Adrenal gland (tissue), 12 donors: ENCODE measurements around the gene SHISA6. TPM values are rescaled to one million over a fixed set of nuclear protein-coding genes. Genes with fewer than 3 reads are reported as not detected.
"Not testable (repeated sequence)": the region's sequence is repeated elsewhere in the genome, so short reads cannot be mapped to it uniquely, and the experiment has no call there.

ENCODE experiments used
- DNase-seq, 7 donors: peaks; one replicate each; pipeline ENCODE4 v3.0.0-alpha.2; 2019 to 2020
- H3K27ac ChIP-seq, 5 donors: fragments of 200-600 bp; sonication (generic) in 4 of 5; 1 replicate in 3 of 5; 2 replicates in 2 of 5; pipeline versions ENCODE4 v1.5.1 to v1.8.0; 2016 to 2020; ENCODE audit warnings: mild to moderate bottlenecking in 1 of 5
- H3K27me3 ChIP-seq: fragments of 200-600 bp; 2 replicates; pipeline ENCODE4 v1.8.0; 2021
- H3K36me3 ChIP-seq, 2 donors: fragments of 200-600 bp; replicated peaks in 1 of 2; 1 replicate in 1 of 2; 2 replicates in 1 of 2; pipeline versions ENCODE4 v1.5.1 to v1.8.0; 2018 to 2022
- H3K4me1 ChIP-seq, 2 donors: fragments of 200-600 bp; replicated peaks in 1 of 2; 1 replicate in 1 of 2; 2 replicates in 1 of 2; pipeline versions ENCODE4 v1.5.1 to v1.8.0; 2018 to 2021
- H3K4me3 ChIP-seq, 4 donors: fragments of 200-600 bp; sonication (generic) in 3 of 4; one replicate each; pipeline ENCODE4 v1.5.1; 2016 to 2018
- H3K9me3 ChIP-seq, 3 donors: fragments of 200-600 bp; sonication (generic) in 1 of 3; replicated peaks in 1 of 3; 1 replicate in 2 of 3; 2 replicates in 1 of 3; pipeline versions ENCODE4 v1.5.1 to v1.8.0; 2016 to 2021
- CTCF ChIP-seq, 6 experiments: fragments of 450-650 bp in 4 of 6; fragments of 200-600 bp in 2 of 6; sonication (generic) in 1 of 6; IDR thresholded peaks; 1 replicate in 5 of 6; 2 replicates in 1 of 6; pipeline versions ENCODE4 v1.5.1 to v1.8.0; 2016 to 2021; ENCODE audit warnings: antibody characterized with exemption in 6 of 6, mild to moderate bottlenecking in 2 of 6, moderate library complexity in 1 of 6
- POLR2A ChIP-seq, 2 donors: fragments of 450-650 bp; IDR thresholded peaks; one replicate each; pipeline ENCODE4 v1.6.1; 2017; ENCODE audit warnings: antibody characterized with exemption in 2 of 2, mild to moderate bottlenecking in 2 of 2, moderate library complexity in 1 of 2
- WGBS, 4 donors: extraction: QIAGEN DNeasy Blood & Tissue Kit in 2 of 4; methylation state at CpG; one replicate each; pipeline versions ENCODE4 v1.1.5 to v1.1.7; 2013 to 2017; 5-methylcytosine and 5-hydroxymethylcytosine counted together
- intact Hi-C, 2 donors: fragments of 100-400 bp; cut with DNase I; formaldehyde crosslinking; loops; one replicate each; pipeline versions ENCODE4 v1.14.1 to v1.15.0; 2022 to 2023
- polyA plus RNA-seq, 3 donors: library from polyadenylated mRNA; stranded (reverse); fragments of 200-250 nt in 2 of 3; fragments of 350-450 nt in 1 of 3; fragmentation: Illumina TruSeq in 1 of 3; extraction: RNeasy Lipid Tissue Mini Kit (QIAGEN cat#74804) in 1 of 3; gene quantifications; one replicate each; pipeline ENCODE4 v1.2.3, GENCODE V29; 2013 to 2014
- total RNA-seq, 9 donors: library from RNA; depleted of rRNA in 4 of 9; stranded (reverse); fragments of >200 nt in 4 of 9; fragments of 120-200 nt in 1 of 9; fragmentation: NEBNext Ultra II Directional in 1 of 9; extraction: Animal tissue kit (Norgen Biotek cat#: 25700) in 1 of 9; gene quantifications; one replicate each; pipeline versions ENCODE4 v1.1.0 to v1.2.4, GENCODE V29; 2013 to 2023
- donor health status: healthy with polysubstance abuse.
- donor health status: Bipolar disorder and iron deficiency.
- donor health status: DM: yes; HTN: yes; CAD: no.
- donor health status: DM: no; HTN: no; CAD: no.
- donor health status: DM: no; HTN: no; CAD: no.
- donor health status: DM: yes; HTN: yes; CAD: no.

Gene SHISA6
- total and polyA plus RNA-seq, 12 donors, result 0.09 to 2.0 (median 0.57) TPM

GRCh38 chr17:11298401-11298800 is 57.4 kb downstream of the SHISA6 start:
- Histone ChIP-seq H3K4me3 (no peak overlapping the region), H3K9me3 (no peaks in the 10 kb centered on the region), H3K27ac (no peak overlapping the region), H3K36me3 (no peaks in the 10 kb centered on the region), H3K27me3 (no peaks in the 10 kb centered on the region), H3K4me1 (no peaks in the 10 kb centered on the region)
- intact Hi-C loops, result no loop called here
- WGBS, 4 donors, result 74 to 84% (median 76%) methylated on average over 1 of the region's 1 CpG
- DNase-seq, result no peak
- no peak for TF ChIP-seq POLR2A (IDR thresholded peaks at IDR 0.05)
- TF ChIP-seq CTCF (IDR thresholded peaks at IDR 0.05), result no peak

- WGBS, 4 donors, result 73 to 81% (median 76%) methylated on average over 7 of the region's 7 CpGs
- no peaks in the 10 kb centered on the region for H3K4me1 ChIP-seq
- no peaks in the 10 kb centered on the region for H3K27me3 ChIP-seq
- no peaks in the 10 kb centered on the region for H3K36me3 ChIP-seq
- intact Hi-C loops, result no loop called here
- no peak for TF ChIP-seq CTCF (IDR thresholded peaks at IDR 0.05)
- no peak for TF ChIP-seq POLR2A (IDR thresholded peaks at IDR 0.05)
- no peak overlapping the region for H3K4me3 ChIP-seq
- H3K9me3 ChIP-seq, result no peaks in the 10 kb centered on the region
- no peak overlapping the region for H3K27ac ChIP-seq
- no peak for DNase-seq
Observed at GRCh38 chr17:11300201-11300600, 59.2 kb downstream of the SHISA6 start.

GRCh38 chr17:11300738-11301137 is 59.7 kb downstream of the SHISA6 start:
- intact Hi-C loops, result no loop called here
- H3K4me1 ChIP-seq, result no peaks in the 10 kb centered on the region
- no peak for DNase-seq

GRCh38 chr17:11301874-11302273 is 60.9 kb downstream of the SHISA6 start:
- H3K4me3 ChIP-seq, H3K4me1 ChIP-seq, intact Hi-C loops, H3K27ac ChIP-seq, DNase-seq, H3K36me3 ChIP-seq, H3K27me3 ChIP-seq, H3K9me3 ChIP-seq: not testable (repeated sequence)
- WGBS, 4 donors, result 88 to 92% (median 91%) methylated on average over 5 of the region's 5 CpGs

More at GRCh38 chr17:11300738-11301137, 59.7 kb downstream of the SHISA6 start:
- 64 to 74% (median 68%) methylated on average over 6 of the region's 6 CpGs for WGBS, 4 donors
- no peak overlapping the region for H3K27ac ChIP-seq
- no peaks in the 10 kb centered on the region for H3K9me3 ChIP-seq
- H3K27me3 ChIP-seq, result no peaks in the 10 kb centered on the region
- no peak overlapping the region for H3K4me3 ChIP-seq
- no peak for TF ChIP-seq POLR2A (IDR thresholded peaks at IDR 0.05)
- TF ChIP-seq CTCF (IDR thresholded peaks at IDR 0.05), result no peak
- no peaks in the 10 kb centered on the region for H3K36me3 ChIP-seq

GRCh38 chr17:11302401-11303186 is 61.6 kb downstream of the SHISA6 start:
- Histone ChIP-seq H3K36me3 (no peaks in the 10 kb centered on the region), H3K4me1 (no peaks in the 10 kb centered on the region), H3K27ac (peak overlapping the region in 1 of 5 donors; percentile 13), H3K9me3 (no peaks in the 10 kb centered on the region), H3K27me3 (no peaks in the 10 kb centered on the region), H3K4me3 (no peak overlapping the region)
- no peak for DNase-seq
- intact Hi-C loops, result no loop called here
- TF ChIP-seq POLR2A (IDR thresholded peaks at IDR 0.05) (no peak), CTCF (IDR thresholded peaks at IDR 0.05) (no peak)
- WGBS, 4 donors, result 55 to 60% (median 60%) methylated on average over 9 of the region's 9 CpGs
